ENCODE data around the gene MID1.
A peak's percentile ranks its signal among the peaks of the same experiment; 100 is the strongest.

MID1 gene

DNA sequence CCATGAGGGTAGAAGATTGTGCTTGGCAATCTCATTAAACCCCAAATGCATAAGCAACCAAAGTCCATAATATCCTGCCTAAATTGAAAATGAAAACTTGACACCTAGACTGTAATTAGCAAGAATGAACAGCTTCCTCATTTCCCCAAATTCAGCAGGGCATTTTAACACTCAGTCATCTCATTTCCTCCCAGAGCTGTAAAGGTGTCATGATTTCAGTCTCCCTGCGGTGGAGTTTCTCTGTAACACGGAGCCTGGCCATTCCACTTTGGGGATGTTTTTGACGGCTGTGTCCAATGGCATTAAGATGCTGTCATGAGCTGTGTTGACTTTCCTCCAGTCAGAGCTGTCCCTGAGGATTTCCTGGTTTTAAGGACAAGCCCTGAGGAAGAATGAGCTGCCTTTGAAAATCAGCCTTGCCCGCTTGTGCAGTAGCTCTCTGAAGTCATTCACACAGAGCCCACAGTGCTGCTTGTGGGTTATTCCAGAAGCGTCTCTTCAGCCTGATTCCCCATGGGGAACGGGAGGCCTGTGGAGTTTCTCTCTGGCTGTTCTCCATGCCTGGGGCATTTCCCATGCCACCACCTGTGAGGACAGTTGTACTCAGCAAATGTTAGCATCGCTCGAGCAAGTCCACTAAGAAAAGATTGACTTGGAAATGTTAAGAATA, 187.0 kb downstream of the MID1 start:
- no peak for DNase-seq (ENCODE audit: low read depth in 2 of 2)

DNA sequence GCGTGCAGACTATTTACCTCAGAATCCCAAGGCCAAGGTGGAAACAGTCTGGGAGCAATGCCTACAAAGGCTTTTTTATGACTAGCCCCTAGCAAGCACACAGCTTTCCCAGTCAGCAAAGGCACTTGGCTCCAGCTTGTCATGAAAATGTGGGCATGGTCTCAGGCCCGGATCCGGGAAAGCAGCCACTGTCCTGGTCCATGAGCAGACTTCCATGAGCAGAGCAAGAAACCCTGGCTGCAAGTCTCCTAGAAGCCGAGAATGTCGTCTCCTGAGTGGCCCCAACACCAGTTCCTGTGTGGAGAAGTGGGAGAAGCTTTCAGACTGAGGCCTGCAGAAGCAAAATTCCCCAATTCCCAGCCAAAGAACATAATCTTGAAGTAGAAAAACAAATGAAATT, 190.5 kb downstream of the MID1 start:
- no peak for DNase-seq (ENCODE audit: low read depth in 2 of 2)

DNA sequence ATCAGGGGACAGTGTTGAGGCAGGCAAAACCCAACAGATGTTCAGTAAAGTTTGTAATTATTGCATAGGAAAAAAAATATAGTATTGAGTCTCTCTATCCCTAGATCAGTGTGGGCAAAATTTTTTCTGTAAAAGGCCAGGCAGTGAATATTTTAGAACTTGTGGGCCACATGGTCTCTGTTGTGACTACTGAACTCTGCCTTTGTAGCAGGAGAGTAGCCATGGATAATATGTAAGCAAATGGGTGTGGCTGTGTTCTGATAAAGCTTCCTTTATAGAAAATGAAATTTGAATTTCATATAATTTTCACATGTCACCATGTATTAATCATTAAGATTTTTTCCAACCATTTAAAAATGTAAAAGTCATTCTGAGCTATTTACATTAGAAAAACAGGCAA, 193.1 kb downstream of the MID1 start:
- no peak for DNase-seq (ENCODE audit: low read depth in 2 of 2)

DNA sequence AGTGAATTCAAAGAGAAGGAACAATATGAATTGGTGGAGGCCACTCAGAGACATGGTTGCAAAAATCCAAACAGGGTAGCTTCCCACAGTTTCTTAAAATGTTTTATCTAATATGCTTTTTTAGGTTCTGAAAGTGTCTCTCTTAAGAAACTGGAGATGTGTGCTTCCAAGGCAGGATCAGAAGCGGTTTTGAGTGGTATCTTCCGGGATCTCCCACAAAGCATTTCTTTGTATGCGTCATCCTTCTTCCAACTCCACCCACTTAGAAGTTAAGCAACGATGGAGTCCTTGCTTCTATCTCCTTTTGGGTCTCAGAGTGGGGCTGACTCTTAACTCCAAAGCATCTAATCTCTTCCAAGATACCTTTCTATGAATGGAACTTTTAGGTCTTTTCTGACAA, 196.7 kb downstream of the MID1 start:
- no peak for DNase-seq (ENCODE audit: low read depth in 2 of 2)

DNA sequence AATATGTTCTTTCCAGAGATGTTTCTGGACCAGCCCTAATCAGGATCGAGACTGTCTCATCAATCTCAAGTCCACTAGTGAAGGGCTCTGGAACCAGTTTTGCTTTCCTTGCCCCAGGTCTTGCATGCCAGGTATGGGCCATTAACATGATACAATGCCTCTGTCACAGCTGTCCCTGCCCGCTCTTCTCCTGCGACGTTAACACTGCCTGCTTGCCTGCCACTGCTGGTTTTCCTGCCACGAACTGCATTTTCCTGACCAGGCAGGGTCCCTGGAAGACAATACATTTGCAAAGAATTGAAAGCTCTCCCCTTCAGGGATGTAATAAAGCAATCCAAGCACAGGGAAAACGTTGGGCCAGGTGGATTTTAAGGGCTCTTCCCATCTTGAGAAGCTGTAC, 200.3 kb downstream of the MID1 start:
- no peak for DNase-seq (ENCODE audit: low read depth in 2 of 2)

DNA sequence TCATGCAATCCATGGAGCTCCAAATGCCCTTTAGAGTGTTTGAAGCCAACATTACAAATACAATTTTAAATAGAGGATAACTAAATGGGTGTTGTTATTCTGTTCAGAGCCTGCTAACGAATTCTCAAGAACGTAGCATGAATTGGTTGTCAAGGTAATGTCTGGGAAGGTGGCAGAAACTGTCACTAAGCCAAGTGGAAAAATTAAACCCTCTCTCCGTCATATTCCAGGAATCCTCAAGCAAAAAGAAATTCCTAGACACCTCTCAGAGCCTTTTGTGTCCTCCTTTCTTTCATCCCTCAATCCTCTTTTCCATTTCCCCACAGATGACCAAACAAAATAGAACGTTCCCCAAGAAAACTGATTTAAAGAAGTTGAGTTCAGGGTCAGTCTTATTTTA, 204.0 kb downstream of the MID1 start:
- DNase-seq (ENCODE audit: low read depth in 2 of 2) = no peak

DNA sequence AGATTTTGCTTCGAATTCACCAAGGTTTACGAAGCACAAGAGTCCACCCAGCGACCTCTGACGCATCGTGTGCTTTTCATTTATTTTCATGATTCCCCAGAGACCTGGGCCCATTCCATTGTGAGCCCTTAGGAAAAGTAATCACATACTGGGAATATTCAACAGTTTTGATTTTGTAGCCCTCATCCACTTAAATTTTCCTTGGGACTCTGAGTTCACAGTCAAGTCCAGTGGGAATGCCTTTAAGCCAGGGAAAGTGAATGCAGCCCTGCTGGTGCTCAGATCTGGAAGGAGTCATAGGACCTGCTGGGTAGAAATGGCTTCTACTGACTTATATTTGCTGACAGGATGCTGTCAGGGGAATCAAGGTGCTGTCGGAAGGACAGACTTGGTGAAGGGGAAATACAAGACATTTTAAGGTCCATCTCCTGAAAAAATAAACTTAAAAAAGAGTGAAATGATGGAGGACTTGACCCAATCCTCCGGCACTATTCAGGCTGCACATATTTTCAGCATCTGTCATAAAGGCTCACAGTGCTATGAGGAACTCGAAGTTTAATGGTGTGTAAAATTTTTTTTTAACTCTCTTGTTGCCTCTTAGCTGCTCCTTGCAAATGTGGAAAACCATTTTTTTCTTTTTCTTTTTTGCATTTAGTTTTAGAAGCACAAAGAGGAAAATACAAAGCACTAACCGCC, 204.9 kb downstream of the MID1 start:
- DNase-seq (ENCODE audit: low read depth in 2 of 2) = peak; percentile 33 to 36

DNA sequence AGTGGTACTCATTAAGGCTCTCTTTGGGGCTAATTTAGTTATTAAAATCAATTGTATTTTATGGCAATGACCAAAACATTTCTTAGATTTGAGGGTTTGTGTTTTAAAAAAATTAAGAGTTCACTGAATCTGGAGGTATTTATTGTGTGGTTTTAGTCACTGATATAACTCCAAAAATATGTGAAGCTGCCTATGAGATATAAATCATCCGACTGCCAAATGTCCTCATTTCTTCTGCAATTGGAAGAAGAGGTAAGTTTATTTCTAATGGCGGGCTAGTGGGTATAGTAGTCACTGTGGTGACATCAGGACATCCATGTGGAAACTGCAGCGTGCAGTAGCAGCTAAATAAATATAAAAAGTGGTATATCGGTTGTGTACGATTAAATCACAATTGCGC, 205.5 kb downstream of the MID1 start:
- DNase-seq (ENCODE audit: low read depth in 2 of 2) = peak; percentile 47 to 50

DNA sequence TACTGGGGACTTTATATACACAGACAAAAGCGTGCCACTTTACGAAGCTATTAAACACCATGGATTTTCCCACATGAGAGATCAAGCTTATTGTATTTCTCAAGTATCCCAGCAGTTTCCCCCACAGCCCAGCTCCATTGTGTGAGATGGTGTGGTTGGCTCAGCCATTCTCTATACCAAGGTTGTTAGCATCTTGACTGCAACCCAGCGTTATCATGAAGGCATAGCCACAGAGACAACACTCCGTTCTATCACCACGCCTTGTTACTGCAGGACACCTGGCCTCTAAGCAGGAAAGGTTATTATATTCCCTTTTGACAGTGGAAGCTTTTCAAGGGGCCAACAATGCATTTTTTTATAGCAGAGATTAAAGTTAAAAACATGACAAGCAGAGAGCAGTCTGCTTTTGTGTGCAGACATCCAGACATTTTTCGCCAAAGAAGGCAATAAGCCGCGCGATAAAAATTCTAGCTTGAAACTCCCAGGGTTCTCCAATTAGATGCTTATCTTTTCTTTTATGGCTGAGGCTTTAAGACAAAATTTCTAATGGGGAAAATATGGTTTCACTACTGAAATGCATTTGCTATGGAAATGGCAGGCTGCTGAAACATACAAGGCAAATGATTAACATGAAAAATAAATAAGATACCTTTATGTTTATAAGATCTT, 206.1 kb downstream of the MID1 start:
- peak; percentile 9 to 16 for DNase-seq (ENCODE audit: low read depth in 2 of 2)

DNA sequence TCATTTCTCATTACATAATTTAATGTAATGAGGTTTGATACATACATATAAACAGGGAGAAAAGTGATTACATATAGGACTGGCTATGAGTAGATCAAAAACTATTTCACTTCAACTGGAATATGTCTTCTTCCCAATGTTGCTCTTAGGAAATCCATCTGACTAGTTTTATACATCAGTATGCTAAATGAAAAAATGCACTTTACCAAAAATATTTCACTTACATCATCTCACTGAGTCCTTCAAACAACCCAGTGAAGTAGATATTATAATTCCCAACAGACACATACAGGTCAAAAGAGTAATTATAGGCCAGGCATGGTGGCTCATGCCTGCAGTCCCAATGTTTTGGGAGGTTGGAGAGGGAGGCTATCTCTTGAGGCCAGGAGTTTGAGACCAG, 215.9 kb downstream of the MID1 start:
- DNase-seq (ENCODE audit: low read depth in 2 of 2) = peak; percentile 66 to 70

DNA sequence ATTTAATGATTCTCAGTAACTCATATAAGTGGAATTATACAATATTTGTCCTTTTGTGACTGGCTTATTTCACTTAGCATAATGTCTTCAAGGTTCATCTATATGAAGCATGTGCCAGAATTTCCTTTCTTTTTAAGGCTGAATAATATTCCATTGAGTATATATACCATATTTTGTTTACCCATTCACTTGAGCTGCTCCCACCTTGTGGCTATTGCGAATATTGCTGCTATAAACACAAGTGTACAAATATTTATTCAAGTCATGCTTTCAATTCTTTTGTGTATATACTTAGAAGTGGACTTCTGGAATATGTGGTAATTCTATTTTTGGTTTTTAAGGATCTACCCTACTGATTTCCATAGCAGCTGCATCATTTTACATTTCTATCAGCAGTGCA, 219.1 kb downstream of the MID1 start:
- no peak for DNase-seq (ENCODE audit: low read depth in 2 of 2)

DNA sequence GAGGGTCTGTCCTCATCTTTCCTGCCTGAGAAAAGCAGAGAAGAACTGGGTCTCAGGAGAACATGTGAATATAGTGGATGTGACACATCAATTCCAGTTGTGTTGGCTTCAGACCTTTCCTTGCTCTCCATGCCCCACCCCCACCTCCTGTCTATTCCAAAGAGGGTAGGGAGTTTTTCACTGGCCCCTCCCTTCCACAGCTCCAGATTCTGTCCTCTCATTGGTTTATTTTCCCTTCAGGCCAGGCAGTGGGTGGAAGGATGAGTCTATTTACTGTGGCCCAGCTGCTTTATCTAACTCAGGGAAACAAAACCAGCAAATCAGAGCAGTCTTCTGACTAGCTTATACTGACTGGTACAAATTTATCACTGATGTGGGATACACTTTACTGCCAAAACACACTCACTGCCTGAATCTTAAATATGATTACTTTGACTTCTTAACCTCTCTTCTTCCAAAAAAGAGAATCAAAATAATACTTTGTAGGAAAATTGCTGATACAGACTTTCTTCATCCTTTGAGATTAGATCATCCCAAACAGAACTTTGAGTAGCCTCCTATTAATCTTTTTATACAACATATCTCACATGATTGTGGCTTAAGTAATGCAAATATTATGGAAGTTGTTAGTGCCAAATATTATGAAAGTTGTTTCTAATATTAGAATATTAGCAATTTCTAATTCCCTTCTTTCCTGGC, 221.2 kb downstream of the MID1 start:
- no peak for DNase-seq (ENCODE audit: low read depth in 2 of 2)

DNA sequence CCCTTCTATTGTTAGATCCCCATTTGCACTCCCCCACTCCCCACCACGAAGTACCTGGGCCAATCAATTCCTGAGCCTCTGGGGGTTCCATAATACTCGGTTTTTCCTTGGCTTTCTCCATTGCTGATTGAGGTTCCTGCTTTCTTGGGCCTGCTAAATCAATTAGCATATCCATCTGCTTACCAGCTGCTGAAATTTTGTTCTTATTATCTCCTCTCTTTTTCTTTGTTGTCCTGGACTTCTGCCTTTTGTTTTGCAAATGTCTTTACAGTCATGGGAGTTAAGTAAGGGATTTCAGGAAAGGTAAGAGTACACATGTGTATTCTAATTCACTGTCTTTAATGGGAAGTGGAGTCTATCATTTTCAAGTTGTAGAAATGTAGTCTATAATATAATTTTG, 222.2 kb downstream of the MID1 start:
- no peak for DNase-seq (ENCODE audit: low read depth in 2 of 2)

DNA sequence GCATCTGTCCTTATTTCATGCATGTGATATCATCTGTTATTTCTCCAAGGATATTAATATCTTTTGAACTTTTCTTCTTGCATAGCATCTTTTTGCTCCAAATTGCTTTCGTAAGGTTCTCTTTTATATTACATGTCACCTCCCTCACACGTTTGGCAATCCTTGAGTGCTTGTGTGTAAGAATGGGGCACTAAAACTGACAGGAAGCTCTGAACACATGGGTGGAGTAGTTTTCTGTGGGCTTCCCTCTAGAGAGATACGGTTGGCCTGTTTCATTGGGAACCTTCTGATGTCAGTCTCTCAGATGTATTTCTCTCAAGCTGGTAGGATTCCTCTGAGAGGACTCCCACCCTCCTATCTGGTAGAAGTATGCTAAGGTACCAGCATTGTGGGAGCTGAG, 223.0 kb downstream of the MID1 start:
- no peak for DNase-seq (ENCODE audit: low read depth in 2 of 2)

DNA sequence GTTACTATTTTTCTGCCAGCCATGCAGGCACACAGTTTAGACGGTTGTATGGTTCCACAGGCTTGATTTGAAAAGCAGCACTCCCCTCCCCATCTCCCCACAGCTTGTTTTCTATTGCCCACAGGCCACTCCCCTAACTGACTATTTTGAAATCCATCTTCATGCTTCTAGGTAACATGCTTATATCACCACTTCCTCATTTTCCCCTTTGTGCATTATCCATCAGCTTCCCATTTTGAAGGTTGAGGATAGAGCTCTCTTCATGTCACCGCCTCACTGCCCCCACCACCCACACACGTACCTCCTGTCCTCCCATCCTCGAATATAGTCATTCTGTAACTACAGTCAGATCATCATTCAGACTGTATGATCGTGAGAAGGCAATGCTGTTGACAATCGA, 224.7 kb downstream of the MID1 start:
- DNase-seq (ENCODE audit: low read depth in 2 of 2) = no peak
